NCI-H748 treated with DMSO at 0.1 percent for 48 hours (cell line): ENCODE measurements around the gene ZNF544.
"Not testable (repeated sequence)": the region's sequence is repeated elsewhere in the genome, so short reads cannot be mapped to it uniquely, and the experiment has no call there.

ENCODE experiments used
- DNase-seq: peaks from one replicate; lab custom pipeline; 2025; lab: John Stamatoyannopoulos, UW

The ZNF544 gene

DNA sequence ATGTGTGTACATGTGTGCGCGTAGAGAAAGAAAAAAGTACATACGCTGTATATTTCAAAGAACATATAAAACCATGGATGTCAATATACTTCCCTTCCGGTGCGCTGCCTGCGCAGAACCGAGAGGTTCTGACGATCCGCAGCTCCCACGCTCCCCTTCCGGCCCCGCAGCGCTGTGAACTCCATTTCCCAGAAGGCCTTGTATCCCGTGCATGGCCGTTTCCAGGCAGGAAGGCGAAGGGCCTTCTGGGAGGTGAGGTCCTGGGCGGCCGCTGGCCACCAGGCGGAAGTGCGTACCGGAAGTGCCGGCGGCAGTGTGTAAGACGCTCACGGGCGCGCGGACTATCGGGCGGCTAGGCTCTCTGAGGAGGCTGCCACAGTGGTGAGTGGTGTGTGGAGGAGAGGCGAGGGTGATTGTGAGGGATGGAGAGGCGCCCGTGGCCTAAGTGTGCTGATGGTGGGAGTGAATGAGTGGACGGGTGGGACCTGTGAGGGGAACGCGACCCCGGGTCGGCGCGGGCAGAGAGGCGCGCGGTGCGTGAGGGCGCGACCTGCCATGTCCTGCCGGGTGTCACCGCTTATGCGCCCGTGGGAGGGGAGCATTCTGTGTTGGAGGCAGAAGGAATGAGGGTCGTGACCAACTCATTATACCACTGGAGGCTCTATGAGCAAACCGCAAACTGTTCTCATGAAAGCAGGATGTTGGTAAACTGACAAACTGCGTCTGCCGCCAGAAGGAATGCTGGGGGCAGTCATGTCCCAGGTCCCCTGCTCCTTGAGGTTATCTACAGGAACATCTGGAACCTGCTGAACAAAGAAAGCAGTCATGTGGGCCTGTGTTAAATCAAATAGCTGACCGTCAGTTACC lies 76.6 kb downstream of the ZNF544 start, which contains the start of gene ERVK3-1:
Gene ERVK3-1, plus strand, starts transcription at position 313 of the 867 bp plus-strand sequence. CDS start 6,792 bp downstream, outside the sequence.
- DNase-seq = peak; percentile 96

DNA sequence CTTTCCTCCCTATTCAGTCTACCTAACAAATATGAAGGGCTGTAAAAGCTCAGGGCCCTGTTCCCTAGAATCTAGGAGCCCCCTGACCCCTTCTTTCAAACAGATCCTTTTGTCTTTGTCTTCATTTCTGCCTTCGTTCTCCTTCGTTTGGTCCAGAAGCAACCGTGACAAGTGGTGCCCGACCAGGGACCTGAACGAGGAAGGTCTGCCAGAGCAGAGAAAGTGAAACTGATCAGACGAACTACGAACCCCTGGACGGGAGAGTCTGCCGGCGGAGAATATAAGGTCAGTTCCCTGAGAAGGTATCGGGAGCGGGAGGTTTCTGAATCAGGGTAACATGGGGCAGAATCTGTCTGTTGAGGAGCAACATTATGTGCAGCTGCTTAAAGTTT lies 77.2 kb downstream of the ZNF544 start:
- DNase-seq = no peak

DNA sequence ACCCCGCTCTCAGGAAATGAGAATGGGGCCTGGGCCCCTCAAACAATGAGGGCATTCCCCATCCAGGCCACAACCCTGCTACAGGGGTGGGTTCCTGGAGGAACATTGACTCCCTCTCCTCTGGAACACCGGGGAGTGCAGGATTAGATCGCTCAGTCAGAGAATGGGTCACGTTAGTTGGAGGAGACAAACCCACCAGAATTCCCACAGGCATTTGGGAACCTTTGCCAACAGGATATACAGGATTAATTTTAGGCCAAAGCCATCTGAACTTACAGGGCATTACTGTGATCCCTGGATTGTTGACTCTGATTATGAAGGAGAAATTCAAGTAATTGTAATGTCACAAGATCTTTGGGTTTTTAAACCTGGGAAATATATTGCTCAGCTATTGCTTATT lies 79.0 kb downstream of the ZNF544 start:
- no peak for DNase-seq

DNA sequence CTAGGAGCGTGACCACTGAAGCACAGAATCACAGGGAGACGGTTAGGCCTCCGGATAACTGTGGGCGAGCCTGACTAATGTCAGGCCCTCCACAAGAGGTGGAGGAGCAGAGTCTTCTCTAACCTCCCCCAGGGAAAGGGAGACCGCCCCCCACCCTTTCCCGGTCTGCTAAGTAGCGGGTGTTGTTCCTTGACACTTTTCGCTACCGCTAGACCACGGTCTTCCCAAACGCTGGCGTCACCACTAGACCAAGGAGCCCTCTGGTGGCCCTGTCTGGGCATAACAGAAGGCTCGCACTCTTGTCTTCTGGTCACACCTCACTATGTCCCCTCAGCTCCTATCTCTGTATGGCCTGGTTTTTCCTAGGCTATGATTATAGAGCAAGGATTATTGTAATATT lies 82.0 kb downstream of the ZNF544 start:
- DNase-seq = not testable (repeated sequence)

DNA sequence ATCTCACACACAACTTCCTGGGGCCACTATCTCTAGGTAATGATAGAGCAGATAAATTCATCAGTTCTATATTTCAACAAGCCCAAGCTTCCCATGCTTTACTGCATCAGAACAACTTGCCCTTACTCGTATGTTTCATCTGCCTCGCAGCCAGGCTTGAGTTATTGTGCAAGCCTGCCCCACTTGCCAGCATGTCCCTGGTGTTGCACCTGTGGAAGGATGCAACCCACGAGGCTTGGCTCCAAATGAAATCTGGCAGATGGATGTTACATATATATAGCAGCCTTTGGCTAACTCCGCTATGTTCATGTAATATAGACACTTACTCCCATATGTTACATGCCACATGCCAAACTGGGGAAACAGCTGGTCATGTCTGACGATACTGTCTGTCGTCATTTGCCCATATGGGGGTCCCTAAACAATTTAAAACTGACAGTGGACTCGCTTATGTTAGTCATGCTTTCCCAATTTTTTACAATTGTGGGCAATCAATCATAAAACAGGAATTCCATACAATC lies 82.7 kb downstream of the ZNF544 start:
- DNase-seq = no peak
